GM19467 (cell line): Measurements from ENCODE around the gene PSMA4.
"Not testable (repeated sequence)": the region's sequence is repeated elsewhere in the genome, so short reads cannot be mapped to it uniquely, and the experiment has no call there.

Experiments
- ATAC-seq: cut with Tn5 transposase; IDR thresholded peaks from one replicate; pipeline ENCODE4 v1.9.1; 2021; ENCODE audit warnings: mild to moderate bottlenecking, moderate library complexity; ENCODE audit not compliant: unreplicated experiment

The PSMA4 gene

GRCh38 chr15:78540141-78540870, at the start of gene PSMA4:
PSMA4 (plus strand) TSS chr15:78540444; CDS start chr15:78541928, 1,484 bp downstream.
- peak; percentile 74 for ATAC-seq

- no peak for ATAC-seq
Observed at GRCh38 chr15:78492872-78493271, 47.4 kb upstream of the PSMA4 start.

DNA sequence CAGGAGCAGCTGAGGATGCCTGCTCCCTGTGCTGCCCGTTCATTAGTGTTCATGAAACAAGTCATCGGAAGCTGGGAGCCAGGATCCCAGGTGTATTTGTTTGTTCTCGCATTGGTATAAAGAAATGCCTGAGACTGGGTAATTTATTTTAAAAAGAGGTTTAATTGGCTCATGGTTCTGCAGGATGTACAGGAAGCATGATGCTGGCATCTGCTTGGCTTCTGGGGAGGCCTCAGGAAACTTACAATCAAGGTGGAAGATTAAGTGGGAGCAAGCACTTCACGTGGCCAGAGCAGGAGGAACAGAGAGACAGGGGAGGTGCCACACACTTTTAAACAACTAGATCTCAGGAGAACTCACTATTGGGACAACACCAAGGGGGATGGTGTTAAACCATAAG, 38.4 kb upstream of the PSMA4 start:
- ATAC-seq, result no peak

- ATAC-seq, result no peak
Observed at GRCh38 chr15:78502641-78503040, 37.6 kb upstream of the PSMA4 start.

GRCh38 chr15:78506971-78507830, 33.0 kb upstream of the PSMA4 start, which contains the start of gene HYKK:
HYKK (plus strand) TSS chr15:78507577; CDS start chr15:78513089, 5,512 bp downstream.
- ATAC-seq, result peak; percentile 81

- ATAC-seq, result peak; percentile 14
Observed at GRCh38 chr15:78507831-78508160, 32.4 kb upstream of the PSMA4 start.

DNA sequence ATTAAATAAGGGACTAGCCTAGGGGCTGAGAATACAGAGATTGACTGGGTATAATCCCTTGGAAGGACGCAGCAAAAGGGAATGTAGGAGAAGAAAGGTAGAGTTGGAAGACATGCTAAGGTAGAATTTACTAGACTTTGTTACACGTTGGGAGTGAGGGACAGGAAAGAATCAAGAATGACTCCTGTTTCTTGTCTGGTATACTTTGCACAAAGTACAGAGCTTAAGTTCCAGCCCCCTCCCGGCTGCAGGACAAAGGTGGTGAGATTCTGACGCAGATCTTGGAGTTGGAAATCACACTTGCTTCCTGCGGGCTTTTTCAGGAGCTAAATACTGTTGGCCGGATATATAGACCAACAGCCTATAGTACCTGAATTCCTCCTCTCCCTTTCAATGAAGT, 32.0 kb upstream of the PSMA4 start:
- no peak for ATAC-seq

DNA sequence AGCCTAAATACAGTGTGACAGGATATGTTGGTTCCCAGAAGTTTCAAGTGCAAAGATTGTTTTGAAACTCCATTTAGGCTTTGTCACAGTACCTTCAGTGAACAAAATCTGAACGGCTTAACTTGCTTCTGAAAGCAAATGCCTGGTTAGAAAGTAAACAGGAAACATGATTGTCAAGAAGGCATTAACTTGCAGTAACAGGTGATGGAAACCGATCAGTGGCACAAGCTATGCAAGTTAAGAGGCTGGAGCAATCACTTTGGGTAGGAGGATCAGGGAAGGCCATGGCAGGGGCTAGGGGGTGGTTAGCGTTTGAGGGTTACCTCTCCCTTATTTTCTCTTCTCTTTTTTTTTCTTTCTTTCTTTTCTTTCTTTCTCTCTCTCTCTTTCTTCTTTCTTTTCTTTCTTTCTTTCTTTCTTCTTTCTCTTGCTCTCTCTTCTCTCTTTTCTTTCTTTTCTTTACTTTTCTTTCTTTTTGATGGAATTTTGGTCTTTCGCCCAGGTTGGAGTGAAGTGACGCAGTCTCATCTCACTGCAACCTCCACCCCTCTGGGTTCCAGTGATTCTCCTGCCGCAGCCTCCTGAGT, 30.4 kb upstream of the PSMA4 start:
- ATAC-seq, result no peak

- not testable (repeated sequence) for ATAC-seq
Observed at GRCh38 chr15:78520035-78520434, 20.2 kb upstream of the PSMA4 start.

GRCh38 chr15:78524230-78524629, 16.0 kb upstream of the PSMA4 start:
- ATAC-seq, result no peak

GRCh38 chr15:78527325-78527724, 12.9 kb upstream of the PSMA4 start:
- no peak for ATAC-seq

DNA sequence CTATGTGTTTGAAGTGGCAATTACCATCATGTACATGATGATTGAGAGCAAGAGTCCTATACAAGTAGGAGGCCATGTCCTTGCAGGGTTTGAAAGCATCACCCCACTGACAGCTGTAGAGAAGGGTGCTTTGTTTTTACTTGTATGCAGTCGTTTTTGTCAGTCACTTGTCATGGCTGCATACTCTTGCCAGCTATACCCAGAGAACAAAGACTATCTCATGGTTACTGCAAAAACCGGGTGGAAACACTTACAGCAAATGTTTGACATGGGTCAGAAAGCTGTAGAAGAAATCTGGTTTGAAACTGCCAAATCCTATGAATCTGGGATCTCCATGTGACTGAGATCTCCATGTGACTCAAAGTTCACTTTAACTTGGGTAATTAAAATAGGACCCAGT, 6.9 kb upstream of the PSMA4 start:
- no peak for ATAC-seq

- no peak for ATAC-seq
Observed at GRCh38 chr15:78536134-78536533, 4.1 kb upstream of the PSMA4 start.

DNA sequence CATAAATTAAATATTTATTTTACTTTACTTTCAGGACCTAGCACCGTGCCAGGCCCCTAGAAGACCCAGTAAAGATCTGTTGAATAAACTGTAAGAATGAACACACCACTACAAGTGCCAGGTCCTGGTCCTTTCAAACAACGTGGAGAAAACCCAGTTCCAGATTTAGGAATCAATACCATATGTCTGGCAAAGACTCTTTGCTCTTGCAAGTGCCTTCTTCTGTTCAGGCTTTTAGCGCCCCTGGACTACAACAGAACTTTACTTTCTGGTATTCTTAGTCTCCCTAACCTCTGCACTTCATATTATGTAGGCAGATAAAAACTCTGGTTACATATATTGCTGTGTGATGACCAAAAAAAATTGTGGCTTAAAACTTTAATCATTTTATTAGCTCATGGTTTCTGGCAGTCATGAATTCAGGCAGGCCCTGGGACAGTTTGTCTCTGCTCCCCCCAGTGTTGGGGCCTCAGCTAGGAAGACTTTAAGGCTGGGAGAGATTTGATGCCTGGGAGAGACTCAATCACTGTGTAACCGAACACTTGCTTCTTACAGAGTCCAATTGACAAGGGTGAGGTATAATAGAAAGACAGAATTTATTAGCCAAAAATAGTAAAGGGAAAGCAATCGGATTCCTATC, 2.9 kb upstream of the PSMA4 start:
- no peak for ATAC-seq

DNA sequence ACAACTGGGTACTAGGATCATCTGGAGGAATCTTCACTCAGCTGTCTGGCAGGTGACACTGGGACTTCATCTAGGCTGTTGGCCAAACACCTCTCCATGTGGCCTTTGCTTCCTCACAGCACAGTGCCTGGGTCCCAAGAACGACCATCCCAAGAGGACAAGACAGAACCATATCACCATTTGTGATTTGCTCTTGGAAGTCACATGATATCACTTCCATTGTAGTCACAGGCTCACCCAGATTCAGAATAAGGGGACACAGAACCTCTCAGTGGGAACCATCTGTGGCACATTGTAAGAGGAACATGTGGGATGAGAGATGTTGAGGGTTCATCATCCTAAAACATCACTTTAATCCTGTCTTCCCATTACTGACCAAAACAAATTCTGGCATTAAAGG, 1.9 kb upstream of the PSMA4 start:
- no peak for ATAC-seq

- not testable (repeated sequence) for ATAC-seq
Observed at GRCh38 chr15:78539464-78540140, 642 bp upstream of the PSMA4 start.

DNA sequence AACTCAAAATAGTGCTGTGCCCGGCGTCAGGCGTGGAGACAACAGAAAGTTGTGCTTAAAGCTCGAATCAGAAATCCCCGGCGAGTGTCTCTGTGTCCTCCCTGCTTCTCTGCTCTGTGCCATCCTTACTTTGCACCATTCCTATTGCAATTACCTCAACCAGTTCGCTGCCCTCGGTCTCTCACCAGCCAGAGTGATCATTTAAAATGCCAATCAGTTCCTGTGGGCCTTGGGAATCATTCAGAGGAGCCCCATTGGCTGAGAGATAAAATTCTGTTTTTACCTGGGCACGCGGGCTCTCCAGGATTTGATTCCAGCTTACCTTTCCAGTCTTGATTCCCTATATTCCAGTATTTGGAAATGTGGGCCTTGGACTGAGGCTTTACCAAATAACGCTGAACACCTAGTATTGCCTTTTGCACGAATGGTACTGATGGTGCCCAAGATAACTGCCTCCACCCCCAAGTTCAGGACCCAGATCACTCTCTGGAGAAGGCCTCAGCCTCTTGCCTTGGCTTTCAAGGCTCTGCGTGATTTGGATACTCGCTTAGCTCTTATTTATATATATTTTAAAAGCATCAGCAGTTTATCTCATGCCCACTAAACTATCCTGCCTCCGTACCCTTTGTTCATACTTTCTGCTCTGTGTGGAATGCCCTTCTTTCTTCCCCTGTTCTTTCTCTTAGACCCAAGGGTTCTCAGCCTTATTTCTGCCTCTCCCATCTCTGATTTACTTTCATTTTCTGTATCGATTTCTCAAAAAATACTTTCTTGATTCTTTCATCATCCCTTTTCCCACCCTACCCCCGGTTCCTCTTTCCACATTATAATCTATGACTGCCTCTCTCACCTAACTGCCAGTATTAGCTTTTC, 863 bp downstream of the PSMA4 start:
- no peak for ATAC-seq

DNA sequence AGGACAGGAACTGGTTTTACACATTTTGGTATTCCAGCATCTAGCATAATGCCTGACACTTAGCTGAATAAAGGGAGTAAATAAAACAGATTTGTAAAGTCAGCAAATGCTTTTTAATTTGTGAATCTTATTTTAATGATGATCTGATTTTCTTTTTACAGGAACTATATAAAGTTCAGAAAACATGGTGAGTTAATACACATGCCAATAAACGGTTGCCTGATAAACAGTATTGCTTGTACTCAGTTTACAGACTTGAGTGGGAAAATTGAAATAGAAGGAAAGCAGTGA, 1.4 kb downstream of the PSMA4 start:
- ATAC-seq, result no peak

- ATAC-seq, result no peak
Observed at GRCh38 chr15:78542647-78543046, 2.4 kb downstream of the PSMA4 start.

DNA sequence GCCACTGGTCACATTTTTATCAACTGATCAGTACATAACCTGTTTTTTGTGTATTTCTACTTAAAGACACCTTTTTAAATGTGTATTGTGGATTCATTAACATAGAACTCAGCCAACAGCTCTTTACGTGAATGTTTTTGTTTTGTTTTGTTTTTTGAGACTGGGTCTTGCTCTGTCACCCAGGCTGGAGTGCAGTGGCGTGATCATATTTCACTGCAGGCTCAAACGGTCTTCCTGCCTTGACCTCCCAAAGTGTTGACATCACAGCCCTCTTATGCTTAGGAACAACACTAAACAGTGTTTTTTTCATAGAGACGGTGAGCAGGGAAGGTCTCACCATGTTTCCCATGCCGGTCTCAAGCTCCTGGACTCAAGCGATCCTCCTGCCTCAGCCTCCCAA, 9.9 kb downstream of the PSMA4 start:
- no peak for ATAC-seq
